ENCODE results near the gene IPO7. TPM values are rescaled to one million over a fixed set of nuclear protein-coding genes. Genes with fewer than 3 reads are reported as not detected.

The IPO7 gene
- total and polyA plus RNA-seq, 2 of the 13 experiments (the other 11 are each of a cell fraction or from before 2014, with no cell fraction given) = 59.4 to 98.4 TPM

DNA sequence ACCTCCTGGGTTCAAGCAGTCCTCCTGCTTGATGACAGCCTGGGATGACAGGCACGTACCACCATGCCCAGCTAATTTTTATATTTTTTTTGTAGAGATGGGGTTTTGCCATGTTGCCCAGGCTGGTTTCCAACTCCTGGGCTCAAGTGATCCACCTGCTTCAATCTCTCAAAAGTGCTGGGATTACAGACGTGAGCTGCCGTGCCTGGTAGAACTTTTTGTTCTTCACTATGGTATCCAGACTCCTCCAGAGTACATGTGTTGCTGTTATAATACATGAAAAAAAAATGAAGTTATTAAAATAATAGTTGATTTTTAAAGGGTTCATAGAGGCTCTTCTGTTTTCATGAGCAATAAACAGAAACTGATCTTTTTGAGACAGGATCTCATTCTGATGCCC is 105.9 kb downstream of the IPO7 start:
- in situ Hi-C loops (cut with HindIII; ENCODE audit: extremely low pct_ligation_motif_present, low pct_unique_long_range_greater_than_20kb) = loop anchor here (25.0 kb wide), 1 partner anchor 328 kb away; no protein-coding TSS in a partner anchor
- H2AFZ ChIP-seq (ENCODE audit: low read length) = no peak overlapping the region
- H3K36me3 ChIP-seq (replicated peaks in 1 of 2; ENCODE audit: control insufficient read depth in 1 of 2, insufficient read depth in 2 of 2, low read length in 2 of 2) = peaks cover 10 to 31% of the 10 kb centered on the region in 2 experiments; a peak in 4 of 5 replicates
- no TSS peak for BruUV-seq (replicated peaks)
- no peak overlapping the region for H3K4me3 ChIP-seq (replicated peaks in 1 of 3; ENCODE audit: insufficient read depth in 1 of 3, low read depth in 2 of 3, low read length in 3 of 3)
- H3K27me3 ChIP-seq (ENCODE audit: control insufficient read depth in 1 of 2, insufficient read depth in 2 of 2, low read length in 2 of 2) = no peaks in the 10 kb centered on the region
- no peaks in the 10 kb centered on the region for H3K79me2 ChIP-seq (ENCODE audit: insufficient read depth, low read length)
- no peaks in the 10 kb centered on the region for H4K20me1 ChIP-seq (ENCODE audit: insufficient read depth, low read length)
- H3K9me3 ChIP-seq (ENCODE audit: low read length) = no peaks in the 10 kb centered on the region
- ChIA-PET POLR2A (interaction anchor here (0.6 kb wide), 1 partner anchor 117 kb away, joined by 3 read pairs; no protein-coding TSS in a partner anchor), CTCF (ENCODE audit: low intra/inter-chr PET ratio, low total read pairs) (no interaction called here)
- H3K9ac ChIP-seq (ENCODE audit: insufficient read depth, low read depth, low read length) = no peak overlapping the region
- WGBS (ENCODE audit: low lambda C conversion rate) = 95% methylated on average over 3 of the region's 3 CpGs
- no peak overlapping the region for H3K4me2 ChIP-seq (ENCODE audit: low read depth, low read length)
- DNase-seq (ENCODE audit: low spot score) = no peak
- intact Hi-C loops (cut with micrococcal nuclease; ENCODE audit: unreplicated experiment) = no loop called here
- ATAC-seq = no peak
- TF ChIP-seq ZNF547 (CRISPR knock-in tag; IDR thresholded peaks at IDR 0.05) = no peak
- TF ChIP-seq, protein P1, sequence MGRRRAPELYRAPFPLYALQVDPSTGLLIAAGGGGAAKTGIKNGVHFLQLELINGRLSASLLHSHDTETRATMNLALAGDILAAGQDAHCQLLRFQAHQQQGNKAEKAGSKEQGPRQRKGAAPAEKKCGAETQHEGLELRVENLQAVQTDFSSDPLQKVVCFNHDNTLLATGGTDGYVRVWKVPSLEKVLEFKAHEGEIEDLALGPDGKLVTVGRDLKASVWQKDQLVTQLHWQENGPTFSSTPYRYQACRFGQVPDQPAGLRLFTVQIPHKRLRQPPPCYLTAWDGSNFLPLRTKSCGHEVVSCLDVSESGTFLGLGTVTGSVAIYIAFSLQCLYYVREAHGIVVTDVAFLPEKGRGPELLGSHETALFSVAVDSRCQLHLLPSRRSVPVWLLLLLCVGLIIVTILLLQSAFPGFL (CRISPR knock-in tag; IDR thresholded peaks at IDR 0.05) = no peak
- TF ChIP-seq ATF5 (CRISPR knock-in tag; IDR thresholded peaks at IDR 0.05; ENCODE audit: low read depth) = no peak
- no peak for TF ChIP-seq RCOR2 (CRISPR knock-in tag; IDR thresholded peaks at IDR 0.05)
- no peak for TF ChIP-seq GMEB2 (CRISPR knock-in tag; IDR thresholded peaks at IDR 0.05; ENCODE audit: low read depth)
- no peak for TF ChIP-seq NFE2L2 (IDR thresholded peaks at IDR 0.05; ENCODE audit: low read length)
- TF ChIP-seq ZBTB7A (CRISPR knock-in tag; IDR thresholded peaks at IDR 0.05) = no peak
- TF ChIP-seq NR2C2 (CRISPR knock-in tag; IDR thresholded peaks at IDR 0.05; ENCODE audit: borderline replicate concordance) = no peak
- no peak for TF ChIP-seq CBX5 (CRISPR knock-in tag; IDR thresholded peaks at IDR 0.05; ENCODE audit: borderline replicate concordance)
- no peak for TF ChIP-seq SRSF4 (IDR thresholded peaks at IDR 0.05; ENCODE audit: low read depth, low read length, poor library complexity, severe bottlenecking)
- TF ChIP-seq YY1 (IDR thresholded peaks at IDR 0.05; ENCODE audit: insufficient read depth, insufficient replicate concordance, low read depth, low read length) = no peak
- TF ChIP-seq PAF1 (CRISPR knock-in tag; IDR thresholded peaks at IDR 0.05) = no peak
- TF ChIP-seq ZNF564 (CRISPR knock-in tag; IDR thresholded peaks at IDR 0.05) = no peak
- TF ChIP-seq MEF2D (CRISPR knock-in tag; IDR thresholded peaks at IDR 0.05) = no peak
- no peak for TF ChIP-seq ZNF260 (CRISPR knock-in tag; IDR thresholded peaks at IDR 0.05; ENCODE audit: borderline replicate concordance, low read depth)
- H3K4me1 ChIP-seq (ENCODE audit: insufficient read depth, low read length) = no peaks in the 10 kb centered on the region
- H3K27ac ChIP-seq (ENCODE audit: extremely low read length, insufficient read depth, low read length) = no peak overlapping the region
- no peak for FAIRE-seq

Measured in HepG2 (cell line).